DOHH2 (cell line): Measurements from ENCODE around the gene SIPA1L3.

Experiments used
- H3F3A ChIP-seq: fragments of 200-600 bp; sonication (generic), shearing (Covaris generic); 2 replicates; pipeline ENCODE4 v1.6.0; 2016; ENCODE audit warnings: antibody characterized with exemption, mild to moderate bottlenecking; ENCODE audit not compliant: control insufficient read depth, insufficient read depth
- H3K27ac ChIP-seq: fragments of 200-600 bp; sonication (generic); 2 replicates; pipeline ENCODE4 v1.5.1; 2014; ENCODE audit warnings: low read depth, mild to moderate bottlenecking, low read length, moderate library complexity
- H3K27me3 ChIP-seq: fragments of 200-600 bp; sonication (generic); 2 replicates; pipeline ENCODE4 v1.6.1; 2014; ENCODE audit warnings: mild to moderate bottlenecking, low read length, mixed read lengths; ENCODE audit not compliant: control insufficient read depth
- H3K36me3 ChIP-seq: fragments of 200-600 bp; sonication (generic); 2 replicates; pipeline ENCODE4 v1.6.1; 2014; ENCODE audit warnings: mild to moderate bottlenecking, low read length, moderate library complexity, mixed read lengths; ENCODE audit not compliant: control insufficient read depth
- H3K4me1 ChIP-seq: fragments of 200-600 bp; sonication (generic); 2 replicates; pipeline ENCODE4 v1.6.1; 2014; ENCODE audit warnings: mild to moderate bottlenecking, low read length, mixed read lengths; ENCODE audit not compliant: control insufficient read depth
- H3K4me2 ChIP-seq: fragments of 200-600 bp; sonication (generic); 2 replicates; pipeline ENCODE4 v1.6.0; 2014; ENCODE audit warnings: mild to moderate bottlenecking, low read length, moderate library complexity
- H3K4me3 ChIP-seq: fragments of 200-600 bp; sonication (generic); 2 replicates; pipeline ENCODE4 v1.5.1; 2014; ENCODE audit warnings: mild to moderate bottlenecking, low read length, mixed read lengths
- H3K79me2 ChIP-seq: fragments of 200-600 bp; sonication (generic); 2 replicates; pipeline ENCODE4 v1.6.1; 2014; ENCODE audit warnings: mild to moderate bottlenecking, low read length, mixed read lengths; ENCODE audit not compliant: control insufficient read depth
- H3K9me2 ChIP-seq: fragments of 200-600 bp; sonication (generic); replicated peaks from 2 replicates; pipeline ENCODE4 v1.6.1; 2014; ENCODE audit warnings: mild to moderate bottlenecking, low read length, mixed read lengths; ENCODE audit not compliant: control insufficient read depth
- H3K9me3 ChIP-seq: fragments of 200-600 bp; sonication (generic); 2 replicates; pipeline ENCODE4 v1.6.1; 2014; ENCODE audit warnings: antibody characterized with exemption, low read length, mixed read lengths; ENCODE audit not compliant: control insufficient read depth, insufficient read depth
- H4K20me1 ChIP-seq: fragments of 200-600 bp; sonication (generic); 2 replicates; pipeline ENCODE4 v1.6.0; 2014; ENCODE audit warnings: low read depth, mild to moderate bottlenecking, antibody characterized with exemption, low read length, moderate library complexity; ENCODE audit not compliant: control insufficient read depth, insufficient read depth
- EZH2phosphoT487 ChIP-seq: fragments of 200-600 bp; sonication (generic); IDR thresholded peaks from 2 replicates; pipeline ENCODE4 v1.6.1; 2017; ENCODE audit warnings: borderline replicate concordance, mild to moderate bottlenecking, antibody characterized with exemption, low read length, moderate library complexity, mixed read lengths
- TF ChIP-seq, protein P1 (sequence below): fragments of 200-600 bp; sonication (generic); IDR thresholded peaks from one replicate; pipeline ENCODE4 v1.5.1; 2014; ENCODE audit warnings: antibody characterized with exemption, mild to moderate bottlenecking, low read depth, low read length; ENCODE audit not compliant: poor library complexity, severe bottlenecking

SIPA1L3 gene

DNA sequence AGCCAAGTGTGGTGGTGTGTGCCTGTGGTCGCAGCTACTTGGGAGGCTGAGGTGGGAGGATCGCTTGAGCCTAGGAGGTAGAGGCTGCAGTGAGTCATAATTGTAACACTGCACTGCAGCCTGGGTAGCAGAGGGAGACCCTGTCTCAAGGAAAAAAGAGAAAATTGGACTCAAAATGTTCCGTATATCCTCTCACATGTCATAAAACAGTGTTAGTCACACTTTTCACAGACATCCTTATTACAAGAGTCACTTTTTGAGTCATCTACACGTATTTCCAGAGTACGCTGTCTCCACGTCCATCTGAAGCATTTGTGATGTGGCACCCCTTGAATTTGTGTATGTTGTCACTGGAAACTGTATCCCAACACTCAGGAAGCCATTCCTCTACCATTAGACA lies 133.0 kb downstream of the SIPA1L3 start:
- Histone ChIP-seq H3F3A (no peaks in the 10 kb centered on the region), H3K9me2 (no peaks in the 10 kb centered on the region), H3K36me3 (no peaks in the 10 kb centered on the region), H3K4me1 (peaks cover 13% of the 10 kb centered on the region), H3K4me2 (no peak overlapping the region), H3K4me3 (no peak overlapping the region), H3K27me3 (no peaks in the 10 kb centered on the region), H4K20me1 (no peaks in the 10 kb centered on the region), H3K79me2 (peaks cover 30% of the 10 kb centered on the region), H3K27ac (no peak overlapping the region), H3K9me3 (no peaks in the 10 kb centered on the region)
- TF ChIP-seq, protein P1, sequence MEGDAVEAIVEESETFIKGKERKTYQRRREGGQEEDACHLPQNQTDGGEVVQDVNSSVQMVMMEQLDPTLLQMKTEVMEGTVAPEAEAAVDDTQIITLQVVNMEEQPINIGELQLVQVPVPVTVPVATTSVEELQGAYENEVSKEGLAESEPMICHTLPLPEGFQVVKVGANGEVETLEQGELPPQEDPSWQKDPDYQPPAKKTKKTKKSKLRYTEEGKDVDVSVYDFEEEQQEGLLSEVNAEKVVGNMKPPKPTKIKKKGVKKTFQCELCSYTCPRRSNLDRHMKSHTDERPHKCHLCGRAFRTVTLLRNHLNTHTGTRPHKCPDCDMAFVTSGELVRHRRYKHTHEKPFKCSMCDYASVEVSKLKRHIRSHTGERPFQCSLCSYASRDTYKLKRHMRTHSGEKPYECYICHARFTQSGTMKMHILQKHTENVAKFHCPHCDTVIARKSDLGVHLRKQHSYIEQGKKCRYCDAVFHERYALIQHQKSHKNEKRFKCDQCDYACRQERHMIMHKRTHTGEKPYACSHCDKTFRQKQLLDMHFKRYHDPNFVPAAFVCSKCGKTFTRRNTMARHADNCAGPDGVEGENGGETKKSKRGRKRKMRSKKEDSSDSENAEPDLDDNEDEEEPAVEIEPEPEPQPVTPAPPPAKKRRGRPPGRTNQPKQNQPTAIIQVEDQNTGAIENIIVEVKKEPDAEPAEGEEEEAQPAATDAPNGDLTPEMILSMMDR, result no peak
- no peak for TF ChIP-seq EZH2phosphoT487

DNA sequence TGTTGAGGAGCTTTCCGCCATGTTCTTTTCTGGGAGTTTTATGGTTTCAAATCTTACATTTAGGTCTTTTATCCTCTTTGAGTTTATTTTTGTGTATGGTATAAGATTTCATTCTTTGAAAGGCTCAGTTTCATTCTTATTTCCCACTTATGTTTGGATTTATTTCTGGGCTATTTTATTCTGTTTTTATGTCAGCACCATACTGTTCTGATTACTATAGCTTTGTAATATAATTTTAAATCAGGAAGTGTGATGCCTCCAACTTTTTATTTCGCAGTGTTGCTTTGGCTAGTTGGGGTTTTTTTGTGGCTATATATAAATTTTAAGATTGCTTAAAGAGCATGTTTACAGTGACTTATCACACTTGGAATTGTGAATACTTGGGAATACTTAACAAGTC lies 135.1 kb downstream of the SIPA1L3 start:
- Histone ChIP-seq H3K27ac (no peak overlapping the region), H3K9me2 (no peaks in the 10 kb centered on the region), H3K4me1 (peaks cover 33% of the 10 kb centered on the region), H3K79me2 (peaks cover 27% of the 10 kb centered on the region), H4K20me1 (no peaks in the 10 kb centered on the region), H3K36me3 (peaks cover 9% of the 10 kb centered on the region), H3K9me3 (no peaks in the 10 kb centered on the region), H3K27me3 (no peaks in the 10 kb centered on the region), H3K4me2 (no peak overlapping the region), H3K4me3 (no peak overlapping the region), H3F3A (no peaks in the 10 kb centered on the region)
- TF ChIP-seq, protein P1, result no peak
- TF ChIP-seq EZH2phosphoT487, result no peak

DNA sequence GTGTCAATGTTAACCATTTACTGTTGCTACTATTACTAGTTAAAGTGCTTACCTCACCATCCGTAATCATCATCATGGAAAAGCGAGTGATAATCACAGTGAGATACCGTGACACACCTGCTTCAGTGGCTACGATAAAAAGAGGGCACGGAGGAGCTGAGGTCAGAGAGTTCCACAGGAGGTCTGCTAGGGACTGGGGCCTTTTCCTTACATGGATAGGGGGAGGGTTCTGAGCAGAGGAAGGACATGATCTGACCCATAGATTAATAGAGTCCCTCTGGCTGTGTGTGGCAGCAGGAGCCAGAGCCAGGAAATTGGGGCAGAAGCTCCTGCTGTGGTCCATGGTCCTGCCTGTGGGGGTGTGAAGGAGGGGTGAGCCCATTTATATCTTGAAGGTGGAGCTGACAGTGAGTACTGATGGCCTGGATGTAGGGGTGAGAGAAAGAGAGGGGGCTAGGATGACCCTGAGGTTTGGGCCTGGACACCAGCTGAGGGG lies 136.7 kb downstream of the SIPA1L3 start:
- Histone ChIP-seq H3K4me3 (no peak overlapping the region), H3K79me2 (peaks cover 30% of the 10 kb centered on the region), H3K9me2 (no peaks in the 10 kb centered on the region), H3K36me3 (peaks cover 16% of the 10 kb centered on the region), H3F3A (peaks cover 2% of the 10 kb centered on the region; the same call in 1 of the 2 replicates), H3K4me2 (no peak overlapping the region), H3K9me3 (no peaks in the 10 kb centered on the region), H4K20me1 (no peaks in the 10 kb centered on the region), H3K4me1 (peaks cover 49% of the 10 kb centered on the region), H3K27ac (no peak overlapping the region), H3K27me3 (no peaks in the 10 kb centered on the region)
- no peak for TF ChIP-seq EZH2phosphoT487

DNA sequence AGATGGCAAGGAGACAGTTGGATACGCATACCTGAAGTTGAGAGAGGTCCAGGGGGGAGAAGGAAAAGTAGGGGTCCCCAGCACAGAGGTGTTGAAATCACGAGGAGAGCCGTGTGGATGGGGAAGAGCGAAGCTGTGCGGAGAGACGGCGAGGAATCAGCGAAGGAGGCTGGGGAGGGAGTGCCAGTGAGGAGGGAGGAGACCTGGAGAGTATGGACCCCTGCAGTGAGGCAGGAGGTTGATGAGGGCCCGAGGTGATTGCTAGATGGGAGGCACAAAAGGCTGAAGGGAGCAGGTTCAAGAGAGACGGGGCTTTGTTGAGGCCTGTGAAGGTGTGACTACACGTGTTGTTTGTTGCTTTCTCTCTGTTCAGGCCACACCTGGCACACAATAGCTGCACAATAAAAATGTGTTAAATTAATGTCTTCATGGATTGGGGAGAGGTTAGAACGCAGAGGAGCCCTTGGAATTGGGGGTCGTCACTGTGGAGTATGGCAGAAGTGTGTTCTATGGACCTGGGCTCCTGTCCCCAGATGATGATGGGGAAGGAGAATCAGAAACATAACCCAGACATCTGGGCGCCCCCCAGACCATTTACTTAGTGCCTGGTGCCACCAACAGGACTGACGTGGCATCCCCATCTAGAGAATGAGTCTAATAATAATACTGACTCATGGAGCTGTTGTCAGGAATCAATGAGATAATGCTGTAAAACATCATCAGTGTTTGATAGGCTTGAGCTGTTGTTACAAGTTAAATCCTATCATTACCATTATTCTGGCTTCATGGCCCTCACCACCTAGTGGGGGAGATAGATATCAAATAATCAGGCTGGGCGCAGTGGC lies 137.5 kb downstream of the SIPA1L3 start:
- no peak overlapping the region for H3K4me2 ChIP-seq
- H3K4me1 ChIP-seq, result peaks cover 57% of the 10 kb centered on the region
- no peak overlapping the region for H3K27ac ChIP-seq

More for the DNA sequence above, 137.5 kb downstream of the SIPA1L3 start:
- Histone ChIP-seq H3K9me2 (no peaks in the 10 kb centered on the region), H3K36me3 (peaks cover 17% of the 10 kb centered on the region), H3K27me3 (no peaks in the 10 kb centered on the region), H3F3A (peaks cover 2% of the 10 kb centered on the region; the same call in 1 of the 2 replicates), H4K20me1 (no peaks in the 10 kb centered on the region), H3K9me3 (no peaks in the 10 kb centered on the region), H3K79me2 (peaks cover 34% of the 10 kb centered on the region), H3K4me3 (no peak overlapping the region)
- TF ChIP-seq, protein P1, result peak; percentile 32
- no peak for TF ChIP-seq EZH2phosphoT487
